SKM-1 (cell line): ENCODE data around the gene PPM1G.

Source experiments
- DNase-seq: peaks from one replicate; lab custom pipeline; 2025; ENCODE audit not compliant: unreplicated experiment; lab: John Stamatoyannopoulos, UW

PPM1G gene

DNA sequence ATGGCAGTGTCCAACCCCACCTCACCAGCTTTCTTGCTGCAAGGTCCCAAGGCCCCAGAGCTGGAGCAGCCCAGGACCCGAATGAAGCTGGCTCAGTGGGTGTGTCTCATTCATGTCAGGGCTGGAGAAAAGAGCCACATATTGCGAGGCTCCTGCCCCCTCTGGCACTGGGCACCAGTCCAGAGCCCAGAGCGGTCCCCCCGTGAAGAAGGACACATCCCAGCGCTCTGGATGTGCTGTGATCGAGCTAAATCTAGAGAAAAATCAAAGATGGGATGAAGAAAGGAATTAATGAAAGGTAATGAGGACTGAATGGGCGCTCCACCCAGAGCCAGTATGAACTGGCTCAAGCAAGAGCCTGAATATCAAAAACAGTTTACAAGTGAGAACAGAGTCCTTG, 73.2 kb downstream of the PPM1G start:
- no peak for DNase-seq

DNA sequence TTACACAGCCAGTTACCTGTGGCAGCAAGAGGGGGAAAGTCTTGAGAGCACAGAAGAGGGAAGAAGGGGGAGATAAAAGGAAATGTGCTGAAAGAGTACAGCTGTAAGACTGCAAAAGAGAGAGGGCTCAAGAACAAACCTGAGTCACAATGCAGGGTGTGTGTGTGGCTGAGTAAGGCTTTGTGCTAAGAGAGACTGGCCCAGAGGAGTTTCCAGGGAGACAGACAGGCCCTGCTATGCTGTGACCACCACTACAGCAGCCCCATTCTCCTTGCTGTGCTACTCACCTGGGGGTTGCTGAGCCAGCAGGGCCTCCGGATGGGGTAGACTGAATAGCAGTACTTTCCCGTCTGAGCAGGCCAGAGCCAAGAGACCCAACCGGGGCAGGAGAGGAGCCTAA, 74.1 kb downstream of the PPM1G start:
- DNase-seq: no peak
